ENCODE results near the gene HDGFL2. TPM values are rescaled to one million over a fixed set of nuclear protein-coding genes. Genes with fewer than 3 reads are reported as not detected.

HDGFL2 gene
- total and polyA plus RNA-seq, 10 of the 15 experiments (the other 5 are each of a cell fraction or from before 2014, with no cell fraction given), result 0.16 to 56.9 (median 25.3) TPM

DNA sequence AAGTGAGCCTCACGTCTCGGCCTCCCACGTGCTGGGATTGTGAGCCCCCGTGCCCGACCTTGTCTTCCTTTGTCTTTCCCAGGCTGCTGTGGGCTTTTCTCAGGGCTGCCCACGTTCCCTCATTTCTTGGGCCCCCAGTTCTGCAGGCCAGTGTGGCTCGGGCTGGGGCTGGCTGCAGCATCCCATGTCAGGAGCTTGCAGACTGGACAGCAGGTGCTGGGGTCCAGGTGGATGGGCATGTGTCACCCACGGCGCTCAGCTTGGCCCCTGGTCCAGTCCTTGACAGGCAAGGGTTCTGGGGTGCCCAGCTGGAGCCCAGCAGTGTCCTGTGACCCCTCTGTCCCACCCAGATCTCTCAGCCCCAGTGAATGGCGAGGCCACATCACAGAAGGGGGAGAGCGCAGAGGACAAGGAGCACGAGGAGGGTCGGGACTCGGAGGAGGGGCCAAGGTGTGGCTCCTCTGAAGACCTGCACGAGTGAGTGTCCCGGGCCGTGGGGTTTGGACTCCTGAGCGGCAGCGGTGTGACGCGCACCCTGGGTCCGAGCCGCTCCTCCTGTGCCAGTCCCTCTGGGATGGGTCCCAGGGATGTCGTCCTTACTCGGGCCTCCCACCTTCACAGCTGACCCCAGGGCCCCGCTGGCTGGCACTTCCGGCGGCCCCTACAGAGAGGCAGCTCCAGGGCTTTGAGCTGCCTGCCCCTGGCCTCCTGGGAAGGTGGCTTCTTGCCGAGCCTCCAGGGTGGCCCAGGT is 28.9 kb downstream of the HDGFL2 start:
- in situ Hi-C loops (cut with MboI) (no loop called here), intact Hi-C loops (cut with micrococcal nuclease; ENCODE audit: unreplicated experiment) (no loop called here)
- Histone ChIP-seq H4K20me1 (ENCODE audit: control insufficient read depth, insufficient read depth) (no peaks in the 10 kb centered on the region), H3K4me3 (no peak overlapping the region), H3K79me2 (ENCODE audit: control insufficient read depth, insufficient read depth, low read length) (no peaks in the 10 kb centered on the region), H3K9me3 (replicated peaks; ENCODE audit: control insufficient read depth, insufficient read depth, low read length) (no peaks in the 10 kb centered on the region), H3K27me3 (replicated peaks in 1 of 2; ENCODE audit: control insufficient read depth in 2 of 2, insufficient read depth in 2 of 2, low read length in 1 of 2) (no peaks in the 10 kb centered on the region), H2AFZ (ENCODE audit: control insufficient read depth, low read depth, low read length) (no peak overlapping the region), H3K4me2 (ENCODE audit: control insufficient read depth, insufficient read depth) (no peak overlapping the region), H3K36me3 (ENCODE audit: control insufficient read depth in 2 of 2, insufficient read depth in 2 of 2, low read length in 1 of 2) (peaks cover 0 to 2% of the 10 kb centered on the region in 2 experiments; a peak in 2 of 4 replicates), H3K27ac (ENCODE audit: control insufficient read depth, insufficient read depth) (no peak overlapping the region), H3K4me1 (ENCODE audit: control insufficient read depth, insufficient read depth, low read length) (no peaks in the 10 kb centered on the region), H3K9ac (ENCODE audit: control insufficient read depth, insufficient read depth, low read length) (no peak overlapping the region)
- FAIRE-seq, result no peak
- DNase-seq (ENCODE audit: low read depth, low spot score), result no peak
- ChIA-PET POLR2A (no interaction called here), RAD21 (ENCODE audit: unreplicated experiment) (no interaction called here), CTCF (no interaction called here), SMC1A (ENCODE audit: uncharacterized antibody, unreplicated experiment) (no interaction called here)
- no peak for ATAC-seq
- BruUV-seq (replicated peaks), result no TSS peak
- whole genome bisulfite sequencing (ENCODE audit: insufficient coverage, insufficient replicate concordance, low lambda C conversion rate, missing lambda C conversion rate), result 90% methylated on average over 26 of the region's 29 CpGs
- TF ChIP-seq SREBF2 (IDR thresholded peaks at IDR 0.05; ENCODE audit: low read length), result no peak
- no peak for TF ChIP-seq RELA (IDR thresholded peaks at IDR 0.05; ENCODE audit: borderline replicate concordance, partially characterized antibody)
- no peak for TF ChIP-seq SRF (IDR thresholded peaks at IDR 0.05; ENCODE audit: low read depth in 2 of 2, low read length in 2 of 2)
- TF ChIP-seq, protein P1, sequence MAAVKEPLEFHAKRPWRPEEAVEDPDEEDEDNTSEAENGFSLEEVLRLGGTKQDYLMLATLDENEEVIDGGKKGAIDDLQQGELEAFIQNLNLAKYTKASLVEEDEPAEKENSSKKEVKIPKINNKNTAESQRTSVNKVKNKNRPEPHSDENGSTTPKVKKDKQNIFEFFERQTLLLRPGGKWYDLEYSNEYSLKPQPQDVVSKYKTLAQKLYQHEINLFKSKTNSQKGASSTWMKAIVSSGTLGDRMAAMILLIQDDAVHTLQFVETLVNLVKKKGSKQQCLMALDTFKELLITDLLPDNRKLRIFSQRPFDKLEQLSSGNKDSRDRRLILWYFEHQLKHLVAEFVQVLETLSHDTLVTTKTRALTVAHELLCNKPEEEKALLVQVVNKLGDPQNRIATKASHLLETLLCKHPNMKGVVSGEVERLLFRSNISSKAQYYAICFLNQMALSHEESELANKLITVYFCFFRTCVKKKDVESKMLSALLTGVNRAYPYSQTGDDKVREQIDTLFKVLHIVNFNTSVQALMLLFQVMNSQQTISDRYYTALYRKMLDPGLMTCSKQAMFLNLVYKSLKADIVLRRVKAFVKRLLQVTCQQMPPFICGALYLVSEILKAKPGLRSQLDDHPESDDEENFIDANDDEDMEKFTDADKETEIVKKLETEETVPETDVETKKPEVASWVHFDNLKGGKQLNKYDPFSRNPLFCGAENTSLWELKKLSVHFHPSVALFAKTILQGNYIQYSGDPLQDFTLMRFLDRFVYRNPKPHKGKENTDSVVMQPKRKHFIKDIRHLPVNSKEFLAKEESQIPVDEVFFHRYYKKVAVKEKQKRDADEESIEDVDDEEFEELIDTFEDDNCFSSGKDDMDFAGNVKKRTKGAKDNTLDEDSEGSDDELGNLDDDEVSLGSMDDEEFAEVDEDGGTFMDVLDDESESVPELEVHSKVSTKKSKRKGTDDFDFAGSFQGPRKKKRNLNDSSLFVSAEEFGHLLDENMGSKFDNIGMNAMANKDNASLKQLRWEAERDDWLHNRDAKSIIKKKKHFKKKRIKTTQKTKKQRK (IDR thresholded peaks at IDR 0.05; ENCODE audit: low read depth, low read length), result no peak
- no peak for TF ChIP-seq POLR2AphosphoS5 (IDR thresholded peaks at IDR 0.05; ENCODE audit: low read length)
- TF ChIP-seq HDAC6 (IDR thresholded peaks at IDR 0.05; ENCODE audit: unreplicated experiment), result no peak
- no peak for TF ChIP-seq ZNF217 (IDR thresholded peaks at IDR 0.05)
- TF ChIP-seq, protein P2, sequence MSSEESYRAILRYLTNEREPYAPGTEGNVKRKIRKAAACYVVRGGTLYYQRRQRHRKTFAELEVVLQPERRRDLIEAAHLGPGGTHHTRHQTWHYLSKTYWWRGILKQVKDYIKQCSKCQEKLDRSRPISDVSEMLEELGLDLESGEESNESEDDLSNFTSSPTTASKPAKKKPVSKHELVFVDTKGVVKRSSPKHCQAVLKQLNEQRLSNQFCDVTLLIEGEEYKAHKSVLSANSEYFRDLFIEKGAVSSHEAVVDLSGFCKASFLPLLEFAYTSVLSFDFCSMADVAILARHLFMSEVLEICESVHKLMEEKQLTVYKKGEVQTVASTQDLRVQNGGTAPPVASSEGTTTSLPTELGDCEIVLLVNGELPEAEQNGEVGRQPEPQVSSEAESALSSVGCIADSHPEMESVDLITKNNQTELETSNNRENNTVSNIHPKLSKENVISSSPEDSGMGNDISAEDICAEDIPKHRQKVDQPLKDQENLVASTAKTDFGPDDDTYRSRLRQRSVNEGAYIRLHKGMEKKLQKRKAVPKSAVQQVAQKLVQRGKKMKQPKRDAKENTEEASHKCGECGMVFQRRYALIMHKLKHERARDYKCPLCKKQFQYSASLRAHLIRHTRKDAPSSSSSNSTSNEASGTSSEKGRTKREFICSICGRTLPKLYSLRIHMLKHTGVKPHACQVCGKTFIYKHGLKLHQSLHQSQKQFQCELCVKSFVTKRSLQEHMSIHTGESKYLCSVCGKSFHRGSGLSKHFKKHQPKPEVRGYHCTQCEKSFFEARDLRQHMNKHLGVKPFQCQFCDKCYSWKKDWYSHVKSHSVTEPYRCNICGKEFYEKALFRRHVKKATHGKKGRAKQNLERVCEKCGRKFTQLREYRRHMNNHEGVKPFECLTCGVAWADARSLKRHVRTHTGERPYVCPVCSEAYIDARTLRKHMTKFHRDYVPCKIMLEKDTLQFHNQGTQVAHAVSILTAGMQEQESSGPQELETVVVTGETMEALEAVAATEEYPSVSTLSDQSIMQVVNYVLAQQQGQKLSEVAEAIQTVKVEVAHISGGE (CRISPR knock-in tag; IDR thresholded peaks at IDR 0.05), result no peak
- TF ChIP-seq FOXK2 (IDR thresholded peaks at IDR 0.05), result no peak
- TF ChIP-seq CREM (IDR thresholded peaks at IDR 0.05; ENCODE audit: low read depth), result no peak
- TF ChIP-seq, protein P3, sequence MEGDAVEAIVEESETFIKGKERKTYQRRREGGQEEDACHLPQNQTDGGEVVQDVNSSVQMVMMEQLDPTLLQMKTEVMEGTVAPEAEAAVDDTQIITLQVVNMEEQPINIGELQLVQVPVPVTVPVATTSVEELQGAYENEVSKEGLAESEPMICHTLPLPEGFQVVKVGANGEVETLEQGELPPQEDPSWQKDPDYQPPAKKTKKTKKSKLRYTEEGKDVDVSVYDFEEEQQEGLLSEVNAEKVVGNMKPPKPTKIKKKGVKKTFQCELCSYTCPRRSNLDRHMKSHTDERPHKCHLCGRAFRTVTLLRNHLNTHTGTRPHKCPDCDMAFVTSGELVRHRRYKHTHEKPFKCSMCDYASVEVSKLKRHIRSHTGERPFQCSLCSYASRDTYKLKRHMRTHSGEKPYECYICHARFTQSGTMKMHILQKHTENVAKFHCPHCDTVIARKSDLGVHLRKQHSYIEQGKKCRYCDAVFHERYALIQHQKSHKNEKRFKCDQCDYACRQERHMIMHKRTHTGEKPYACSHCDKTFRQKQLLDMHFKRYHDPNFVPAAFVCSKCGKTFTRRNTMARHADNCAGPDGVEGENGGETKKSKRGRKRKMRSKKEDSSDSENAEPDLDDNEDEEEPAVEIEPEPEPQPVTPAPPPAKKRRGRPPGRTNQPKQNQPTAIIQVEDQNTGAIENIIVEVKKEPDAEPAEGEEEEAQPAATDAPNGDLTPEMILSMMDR (IDR thresholded peaks at IDR 0.05 in 2 of 3, conservative IDR thresholded peaks at IDR 0.05 in 1 of 3; ENCODE audit: control insufficient read depth in 2 of 3, extremely low read depth in 1 of 3, insufficient read depth in 1 of 3, low read depth in 3 of 3, low read length in 3 of 3), result no peak
- TF ChIP-seq LARP7 (IDR thresholded peaks at IDR 0.05), result no peak
- TF ChIP-seq TAF1 (IDR thresholded peaks at IDR 0.05; ENCODE audit: borderline replicate concordance, low read depth, low read length), result no peak
- no peak for TF ChIP-seq ZZZ3 (IDR thresholded peaks at IDR 0.05; ENCODE audit: control insufficient read depth, insufficient read length, low read depth)
- no peak for TF ChIP-seq SMAD1 (IDR thresholded peaks at IDR 0.05; ENCODE audit: low read depth, partially characterized antibody)
- TF ChIP-seq IRF4 (IDR thresholded peaks at IDR 0.05; ENCODE audit: low read depth, low read length), result no peak

Data from GM12878 (cell line).